ENCODE results near the gene MTA1. TPM values are rescaled to one million over a fixed set of nuclear protein-coding genes. Genes with fewer than 3 reads are reported as not detected.

MTA1 gene
- total and polyA plus RNA-seq, 7 donors = 22.6 to 48.6 (median 41.1) TPM

- peaks cover 2 to 50% of the 10 kb centered on the region in 2 donors for H3K36me3 ChIP-seq (ENCODE audit: insufficient read depth in 1 of 2, low read depth in 1 of 2)
- ATAC-seq (no peak), DNase-seq (peak in 1 of 2 donors; percentile 45)
- 93 to 94% (median 94%) methylated on average over 32 to 33 of the region's 33 CpGs for WGBS, 3 donors
- intact Hi-C loops (cut with DNase I) = no loop called here
- H3K27ac ChIP-seq = no peak overlapping the region
- no peaks in the 10 kb centered on the region for H3K9me3 ChIP-seq
- TF ChIP-seq, protein P1, sequence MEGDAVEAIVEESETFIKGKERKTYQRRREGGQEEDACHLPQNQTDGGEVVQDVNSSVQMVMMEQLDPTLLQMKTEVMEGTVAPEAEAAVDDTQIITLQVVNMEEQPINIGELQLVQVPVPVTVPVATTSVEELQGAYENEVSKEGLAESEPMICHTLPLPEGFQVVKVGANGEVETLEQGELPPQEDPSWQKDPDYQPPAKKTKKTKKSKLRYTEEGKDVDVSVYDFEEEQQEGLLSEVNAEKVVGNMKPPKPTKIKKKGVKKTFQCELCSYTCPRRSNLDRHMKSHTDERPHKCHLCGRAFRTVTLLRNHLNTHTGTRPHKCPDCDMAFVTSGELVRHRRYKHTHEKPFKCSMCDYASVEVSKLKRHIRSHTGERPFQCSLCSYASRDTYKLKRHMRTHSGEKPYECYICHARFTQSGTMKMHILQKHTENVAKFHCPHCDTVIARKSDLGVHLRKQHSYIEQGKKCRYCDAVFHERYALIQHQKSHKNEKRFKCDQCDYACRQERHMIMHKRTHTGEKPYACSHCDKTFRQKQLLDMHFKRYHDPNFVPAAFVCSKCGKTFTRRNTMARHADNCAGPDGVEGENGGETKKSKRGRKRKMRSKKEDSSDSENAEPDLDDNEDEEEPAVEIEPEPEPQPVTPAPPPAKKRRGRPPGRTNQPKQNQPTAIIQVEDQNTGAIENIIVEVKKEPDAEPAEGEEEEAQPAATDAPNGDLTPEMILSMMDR (IDR thresholded peaks at IDR 0.05) = no peak
- no peaks in the 10 kb centered on the region for H3K27me3 ChIP-seq (ENCODE audit: insufficient read depth in 3 of 3, low read length in 2 of 3)
- H3K4me3 ChIP-seq = no peak overlapping the region
- H3K4me1 ChIP-seq = no peaks in the 10 kb centered on the region
Measured at GRCh38 chr14:105386581-105387529, 32.8 kb upstream of the MTA1 start.

- intact Hi-C loops (cut with DNase I) = no loop called here
- peaks cover 2 to 47% of the 10 kb centered on the region in 2 donors for H3K36me3 ChIP-seq (ENCODE audit: insufficient read depth in 1 of 2, low read depth in 1 of 2)
- H3K4me1 ChIP-seq = no peaks in the 10 kb centered on the region
- H3K27me3 ChIP-seq (ENCODE audit: insufficient read depth in 3 of 3, low read length in 2 of 3) = no peaks in the 10 kb centered on the region
- no peak overlapping the region for H3K27ac ChIP-seq
- DNase-seq = peak in 1 of 2 donors; percentile 40
- H3K9me3 ChIP-seq = no peaks in the 10 kb centered on the region
- WGBS, 3 donors = 62 to 75% (median 63%) methylated on average over 10 of the region's 10 CpGs
- H3K4me3 ChIP-seq = no peak overlapping the region
- TF ChIP-seq, protein P1 (IDR thresholded peaks at IDR 0.05) = no peak
- ATAC-seq = no peak
Measured at GRCh38 chr14:105387530-105387922, 32.1 kb upstream of the MTA1 start.

- no peaks in the 10 kb centered on the region for H3K27me3 ChIP-seq (ENCODE audit: insufficient read depth in 3 of 3, low read length in 2 of 3)
- no peaks in the 10 kb centered on the region for H3K9me3 ChIP-seq
- intact Hi-C loops (cut with DNase I) = no loop called here
- TF ChIP-seq, protein P1 (IDR thresholded peaks at IDR 0.05) = no peak
- 73 to 84% (median 75%) methylated on average over 23 to 25 of the region's 25 CpGs for whole genome bisulfite sequencing, 3 donors
- no peak for ATAC-seq
- H3K36me3 ChIP-seq (ENCODE audit: insufficient read depth in 1 of 2, low read depth in 1 of 2) = peaks cover 1 to 44% of the 10 kb centered on the region in 2 donors
- DNase-seq = peak in 1 of 2 donors; percentile 44
- H3K4me1 ChIP-seq = no peaks in the 10 kb centered on the region
- H3K4me3 ChIP-seq = no peak overlapping the region
- H3K27ac ChIP-seq = no peak overlapping the region
Measured at GRCh38 chr14:105388110-105388951, 31.3 kb upstream of the MTA1 start.

DNA sequence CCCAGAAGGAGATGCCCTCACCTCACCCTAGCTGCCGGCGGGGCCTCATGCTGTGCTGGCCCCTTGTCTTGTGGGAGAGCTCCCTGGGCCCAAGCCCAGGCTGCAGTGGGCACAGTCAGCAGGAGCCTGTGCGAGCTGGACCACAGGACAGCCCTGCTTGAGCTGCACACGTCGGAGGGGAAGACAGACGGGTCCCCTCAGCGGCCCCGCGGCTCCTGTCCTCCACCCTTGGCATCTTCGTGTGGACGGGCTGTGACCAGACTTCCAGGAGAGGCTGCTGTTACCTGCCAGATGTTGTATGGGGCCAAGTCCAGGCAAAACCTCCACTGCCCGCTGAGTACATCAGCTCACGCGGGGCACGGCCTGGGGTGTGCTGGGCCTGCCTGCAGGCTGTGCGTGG lies 30.7 kb upstream of the MTA1 start:
- ATAC-seq (peak in 1 of 4 donors; percentile 4), DNase-seq (peak in 1 of 2 donors; percentile 50)
- WGBS, 3 donors = 67 to 81% (median 67%) methylated on average over 16 of the region's 16 CpGs
- no peak overlapping the region for H3K27ac ChIP-seq
- H3K27me3 ChIP-seq (ENCODE audit: insufficient read depth in 3 of 3, low read length in 2 of 3) = no peaks in the 10 kb centered on the region
- TF ChIP-seq, protein P1 (IDR thresholded peaks at IDR 0.05) = no peak
- H3K4me3 ChIP-seq = no peak overlapping the region
- H3K36me3 ChIP-seq (ENCODE audit: insufficient read depth in 1 of 2, low read depth in 1 of 2) = peaks cover 0 to 39% of the 10 kb centered on the region in 2 donors
- intact Hi-C loops (cut with DNase I) = no loop called here
- H3K9me3 ChIP-seq = no peaks in the 10 kb centered on the region
- no peaks in the 10 kb centered on the region for H3K4me1 ChIP-seq

Data from psoas muscle (tissue), 8 donors.